IPS DF 6.9 (cell line): ENCODE data around the gene ZYG11B.
"Not testable (repeated sequence)": the region's sequence is repeated elsewhere in the genome, so short reads cannot be mapped to it uniquely, and the experiment has no call there.

Experiments
- DNase-seq: peaks from one replicate; pipeline ENCODE4 v3.0.0-alpha.2; 2013; ENCODE audit warnings: low read depth, low spot score
- H3K27ac ChIP-seq: one replicate; pipeline ENCODE4 v1.5.1; 2013; ENCODE audit warnings: low read length, control low read depth
- H3K27me3 ChIP-seq: 2 replicates; pipeline ENCODE4 v1.6.1; 2013; ENCODE audit warnings: mild to moderate bottlenecking, low read length; ENCODE audit not compliant: control insufficient read depth, insufficient read depth
- H3K36me3 ChIP-seq: 2 replicates; pipeline ENCODE4 v1.6.1; 2013; ENCODE audit warnings: low read length; ENCODE audit not compliant: control insufficient read depth, insufficient read depth
- H3K4me1 ChIP-seq: 2 replicates; pipeline ENCODE4 v1.6.1; 2013; ENCODE audit warnings: low read length; ENCODE audit not compliant: control insufficient read depth, insufficient read depth
- H3K4me3 ChIP-seq: 2 replicates; pipeline ENCODE4 v1.5.1; 2013; ENCODE audit warnings: mild to moderate bottlenecking, low read length
- H3K9me3 ChIP-seq: 2 replicates; pipeline ENCODE4 v1.6.1; 2013; ENCODE audit warnings: low read length, inconsistent platforms; ENCODE audit not compliant: control insufficient read depth, insufficient read depth
- WGBS: extraction: QIAGEN DNeasy Blood & Tissue Kit; methylation state at CpG from one replicate; pipeline ENCODE4 v1.1.7; 2013; ENCODE audit warnings: mixed read lengths, missing lambda C conversion rate; ENCODE audit not compliant: insufficient read length, insufficient coverage; 5-methylcytosine and 5-hydroxymethylcytosine counted together

Gene ZYG11B

GRCh38 chr1:52738893-52739292, 12.6 kb downstream of the ZYG11B start:
- Histone ChIP-seq H3K9me3 (no peaks in the 10 kb centered on the region), H3K27ac (no peak overlapping the region), H3K36me3 (no peaks in the 10 kb centered on the region), H3K27me3 (no peaks in the 10 kb centered on the region), H3K4me1 (no peaks in the 10 kb centered on the region), H3K4me3 (no peak overlapping the region)
- DNase-seq, result no peak
- no CpG with 5 or more reads among the region's 10 CpGs for WGBS

GRCh38 chr1:52739699-52740467, 13.6 kb downstream of the ZYG11B start:
- no peak overlapping the region for H3K27ac ChIP-seq
- H3K9me3 ChIP-seq, result no peaks in the 10 kb centered on the region
- no peaks in the 10 kb centered on the region for H3K4me1 ChIP-seq
- no CpG with 5 or more reads among the region's 4 CpGs for WGBS
- H3K27me3 ChIP-seq, result no peaks in the 10 kb centered on the region
- no peak for DNase-seq
- H3K36me3 ChIP-seq, result no peaks in the 10 kb centered on the region
- no peak overlapping the region for H3K4me3 ChIP-seq

GRCh38 chr1:52741259-52741658, 15.0 kb downstream of the ZYG11B start:
- H3K27ac ChIP-seq, result no peak overlapping the region
- WGBS, result no CpG with 5 or more reads among the region's 3 CpGs
- no peaks in the 10 kb centered on the region for H3K36me3 ChIP-seq
- H3K4me3 ChIP-seq, result no peak overlapping the region
- DNase-seq, result no peak
- H3K9me3 ChIP-seq, result no peaks in the 10 kb centered on the region
- H3K27me3 ChIP-seq, result no peaks in the 10 kb centered on the region
- no peaks in the 10 kb centered on the region for H3K4me1 ChIP-seq

- no CpG with 5 or more reads among the region's 4 CpGs for WGBS
- no peaks in the 10 kb centered on the region for H3K27me3 ChIP-seq
- H3K36me3 ChIP-seq, result no peaks in the 10 kb centered on the region
- DNase-seq, result no peak
- H3K4me1 ChIP-seq, result no peaks in the 10 kb centered on the region
- no peak overlapping the region for H3K4me3 ChIP-seq
- H3K27ac ChIP-seq, result no peak overlapping the region
- H3K9me3 ChIP-seq, result no peaks in the 10 kb centered on the region
Observed at GRCh38 chr1:52746189-52746588, 19.9 kb downstream of the ZYG11B start.

- Histone ChIP-seq H3K4me3 (no peak overlapping the region), H3K27ac (no peak overlapping the region), H3K9me3 (no peaks in the 10 kb centered on the region), H3K4me1 (no peaks in the 10 kb centered on the region), H3K27me3 (no peaks in the 10 kb centered on the region), H3K36me3 (no peaks in the 10 kb centered on the region)
- no CpG with 5 or more reads among the region's 1 CpG for WGBS
- DNase-seq, result no peak
Observed at GRCh38 chr1:52747450-52747849, 21.2 kb downstream of the ZYG11B start.

GRCh38 chr1:52748119-52748518, 21.9 kb downstream of the ZYG11B start:
- Histone ChIP-seq H3K27me3 (no peaks in the 10 kb centered on the region), H3K4me3 (no peak overlapping the region), H3K9me3 (no peaks in the 10 kb centered on the region), H3K36me3 (no peaks in the 10 kb centered on the region), H3K4me1 (no peaks in the 10 kb centered on the region), H3K27ac (no peak overlapping the region)
- DNase-seq, result no peak

- not testable (repeated sequence) for DNase-seq, H3K4me1 ChIP-seq, H3K27me3 ChIP-seq, H3K36me3 ChIP-seq, H3K27ac ChIP-seq, H3K4me3 ChIP-seq, H3K9me3 ChIP-seq
- no CpG with 5 or more reads among the region's 9 CpGs for WGBS
Observed at GRCh38 chr1:52749496-52749895, 23.2 kb downstream of the ZYG11B start.

GRCh38 chr1:52750139-52750538, 23.9 kb downstream of the ZYG11B start:
- H3K27ac ChIP-seq, H3K9me3 ChIP-seq, H3K36me3 ChIP-seq, H3K27me3 ChIP-seq, H3K4me3 ChIP-seq, DNase-seq, H3K4me1 ChIP-seq: not testable (repeated sequence)
- WGBS, result no CpG with 5 or more reads among the region's 6 CpGs

GRCh38 chr1:52751589-52752483, 25.6 kb downstream of the ZYG11B start:
- Histone ChIP-seq H3K9me3 (no peaks in the 10 kb centered on the region), H3K4me3 (no peak overlapping the region), H3K36me3 (no peaks in the 10 kb centered on the region), H3K27ac (no peak overlapping the region), H3K27me3 (no peaks in the 10 kb centered on the region), H3K4me1 (no peaks in the 10 kb centered on the region)
- DNase-seq, result no peak
- no CpG with 5 or more reads among the region's 3 CpGs for WGBS

GRCh38 chr1:52752484-52752826, 26.2 kb downstream of the ZYG11B start:
- Histone ChIP-seq H3K4me3 (no peak overlapping the region), H3K9me3 (no peaks in the 10 kb centered on the region), H3K27ac (no peak overlapping the region), H3K4me1 (no peaks in the 10 kb centered on the region), H3K27me3 (no peaks in the 10 kb centered on the region), H3K36me3 (no peaks in the 10 kb centered on the region)
- no peak for DNase-seq
- no CpG with 5 or more reads among the region's 2 CpGs for WGBS
